KBM-7 (cell line): Measurements from ENCODE around the gene DERA.
"Not testable (repeated sequence)": the region's sequence is repeated elsewhere in the genome, so short reads cannot be mapped to it uniquely, and the experiment has no call there.

Experiments
- DNase-seq: peaks from one replicate; pipeline ENCODE4 v3.0.0-alpha.2; 2015
- in situ Hi-C: fragments of 300-500 bp; cut with MboI; formaldehyde crosslinking; loops from 2 replicates; pipeline ENCODE4 v1.14.3; 2020; ENCODE audit warnings: low sequenced_read_pairs, low pct_unique_long_range_greater_than_20kb, mixed read lengths

Gene DERA

GRCh38 chr12:15955281-15955680 lies 44.1 kb downstream of the DERA start:
- in situ Hi-C loops: no loop called here

DNA sequence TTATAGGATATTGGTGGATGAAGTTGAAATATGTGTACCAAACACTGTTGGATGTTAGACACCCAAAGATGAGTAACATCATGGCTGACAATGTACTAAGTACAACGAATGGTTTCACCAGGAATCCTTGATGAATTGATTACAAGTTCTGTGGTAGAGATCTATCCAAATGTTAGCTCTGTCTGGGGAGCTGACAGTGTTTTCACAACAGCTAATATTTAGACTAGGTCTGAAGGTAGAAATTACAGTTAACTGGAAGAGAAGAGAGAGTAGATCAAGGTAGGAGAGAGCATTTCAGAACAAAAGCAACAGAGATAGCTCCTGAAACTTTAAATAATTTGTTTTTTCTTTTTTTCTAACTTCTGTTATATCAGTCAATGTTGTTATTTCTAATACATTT lies 44.9 kb downstream of the DERA start:
- no peak for DNase-seq
- in situ Hi-C loops: no loop called here

More at GRCh38 chr12:15955281-15955680, 44.1 kb downstream of the DERA start:
- no peak for DNase-seq

DNA sequence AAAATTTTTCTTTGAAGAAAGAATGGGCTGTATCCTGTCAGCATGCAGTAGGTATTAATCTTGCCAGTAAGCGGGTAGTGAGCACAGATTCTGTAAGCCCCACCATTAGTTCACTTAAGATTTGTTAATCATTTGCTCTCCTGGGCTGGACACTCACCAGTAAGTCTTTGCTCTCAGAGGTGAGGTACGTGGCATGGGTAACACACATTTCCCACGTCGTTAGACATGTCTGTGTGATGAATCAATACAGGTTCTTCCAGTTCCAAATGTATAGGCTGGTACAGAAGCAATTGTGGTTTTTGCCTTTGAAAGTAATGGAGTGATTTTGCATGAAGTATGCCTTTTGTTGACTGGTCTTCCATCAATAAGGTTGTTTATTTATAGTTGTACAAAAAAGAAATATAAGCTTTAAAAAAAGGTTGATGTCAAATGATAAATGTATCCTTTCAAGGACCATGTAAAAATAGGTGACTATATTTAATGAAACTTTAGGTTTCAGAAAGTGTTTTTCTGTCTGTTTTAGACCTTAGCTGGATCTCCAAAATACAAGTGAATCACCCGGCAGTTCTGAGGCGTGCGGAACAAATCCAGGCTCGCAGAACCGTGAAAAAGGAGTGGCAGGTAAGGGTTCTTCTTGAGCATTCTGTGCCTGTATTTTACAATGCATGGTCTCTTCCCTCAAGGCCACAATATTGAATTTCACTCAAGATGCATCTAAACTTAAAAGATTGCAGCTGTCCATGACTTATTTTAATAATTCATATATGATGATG lies 45.5 kb downstream of the DERA start:
- in situ Hi-C loops: no loop called here
- no peak for DNase-seq

GRCh38 chr12:15962760-15963159 lies 51.6 kb downstream of the DERA start:
- in situ Hi-C loops: no loop called here
- DNase-seq: no peak

DNA sequence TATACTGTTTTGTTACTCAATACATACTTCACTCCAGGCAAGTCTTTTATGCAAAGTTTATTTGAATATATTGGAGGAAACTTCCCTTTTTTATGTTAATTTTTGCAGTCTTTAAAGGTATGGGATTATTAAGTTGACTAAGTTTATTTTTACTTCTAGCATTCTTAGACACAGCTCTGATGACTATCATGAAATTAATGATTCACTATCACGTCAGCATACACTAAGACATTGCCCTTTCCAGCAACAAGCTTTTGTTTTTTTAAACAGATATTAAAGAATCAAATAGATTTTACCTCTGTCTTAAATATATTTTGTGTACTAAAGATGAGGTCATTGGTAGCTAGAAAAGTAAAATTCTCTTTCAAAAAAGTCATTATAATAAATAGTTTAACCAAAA lies 52.1 kb downstream of the DERA start:
- in situ Hi-C loops: no loop called here
- no peak for DNase-seq

DNA sequence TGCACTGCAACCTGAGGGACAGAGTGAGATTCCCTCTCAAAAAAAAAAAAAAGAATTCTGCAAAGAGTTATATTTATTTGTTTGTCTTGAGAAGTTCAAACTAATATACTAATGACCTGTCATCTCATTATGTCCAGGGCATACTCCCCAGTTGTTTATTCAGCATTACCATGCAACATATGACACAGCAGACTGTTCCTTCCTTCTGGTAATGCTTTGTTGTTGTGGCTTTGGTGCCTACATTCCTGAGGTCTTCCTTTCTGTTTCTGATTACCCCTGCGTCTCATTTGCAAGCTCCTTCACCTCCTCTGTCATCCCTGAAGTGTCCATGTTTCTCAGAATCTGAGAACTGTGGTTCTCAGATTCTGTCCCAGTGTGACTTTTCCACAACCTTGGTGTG lies 55.3 kb downstream of the DERA start:
- DNase-seq: no peak
- in situ Hi-C loops: no loop called here

- DNase-seq, in situ Hi-C loops: not testable (repeated sequence)
Observed at GRCh38 chr12:15967053-15967452, 55.9 kb downstream of the DERA start.

- DNase-seq: no peak
- in situ Hi-C loops: no loop called here
Observed at GRCh38 chr12:15971211-15971610, 60.1 kb downstream of the DERA start.

DNA sequence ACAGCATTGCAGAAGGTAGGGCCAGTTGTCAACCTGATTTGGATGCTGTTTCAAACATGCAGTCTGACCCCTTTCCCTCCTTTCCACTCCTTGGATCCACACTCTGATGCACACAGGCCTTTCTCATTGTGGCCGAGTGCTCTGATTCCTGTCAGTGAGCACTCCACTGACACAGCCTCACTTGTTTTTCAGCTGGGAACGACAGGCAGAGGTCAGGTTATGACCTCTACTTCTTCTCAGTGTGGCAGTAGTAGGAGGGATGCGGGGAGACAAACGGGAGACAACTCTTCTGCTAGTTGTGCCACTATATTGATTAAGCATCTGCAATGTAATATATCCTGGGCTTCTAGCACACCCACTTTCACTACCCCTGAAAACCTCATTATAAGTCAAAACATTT lies 61.8 kb downstream of the DERA start:
- in situ Hi-C loops: no loop called here
- no peak for DNase-seq

DNA sequence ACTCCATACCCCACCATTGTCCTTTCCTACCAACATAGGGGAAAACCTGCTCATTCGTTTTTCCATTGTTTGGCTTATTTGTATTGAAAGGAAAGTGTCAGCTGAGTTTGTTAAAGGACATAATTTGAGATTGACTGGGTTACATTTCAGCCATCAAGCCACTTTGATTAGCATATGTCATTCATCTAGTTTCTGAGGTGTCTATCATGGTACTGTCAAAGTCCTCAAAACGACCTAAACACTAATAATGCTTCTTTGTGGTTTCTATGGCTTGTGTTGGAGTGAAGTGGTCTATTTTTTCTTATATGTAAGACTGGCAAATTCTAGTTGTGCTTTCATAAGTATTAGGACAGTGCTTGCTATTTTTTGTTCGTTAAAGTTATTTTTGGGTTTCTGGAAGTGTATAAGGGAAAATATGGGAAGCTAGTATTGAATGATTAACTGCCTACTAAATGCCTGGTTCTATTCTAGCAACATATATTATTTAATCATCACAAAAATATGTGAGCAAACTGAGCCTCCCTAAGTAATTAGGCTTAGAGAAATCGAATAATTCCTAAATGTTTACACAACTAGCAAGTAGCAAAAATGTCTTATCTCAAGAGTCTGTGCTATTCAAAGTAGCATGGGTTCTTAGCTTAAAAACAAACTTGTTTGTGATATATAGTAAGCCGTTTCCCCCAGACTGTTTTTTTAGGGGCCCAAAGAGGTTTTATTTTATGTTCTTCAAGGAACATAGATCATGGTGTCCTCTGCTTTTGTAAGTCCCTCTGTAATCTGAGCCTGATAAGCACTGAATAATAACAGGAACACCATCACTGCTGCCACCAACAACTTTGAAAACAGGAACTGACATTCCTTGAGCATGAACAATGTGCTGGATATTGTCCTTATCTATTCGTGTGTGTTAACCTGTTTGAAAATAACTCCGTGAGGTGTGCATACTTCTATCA lies 67.1 kb downstream of the DERA start:
- DNase-seq: peak; percentile 33
- in situ Hi-C loops: no loop called here

DNA sequence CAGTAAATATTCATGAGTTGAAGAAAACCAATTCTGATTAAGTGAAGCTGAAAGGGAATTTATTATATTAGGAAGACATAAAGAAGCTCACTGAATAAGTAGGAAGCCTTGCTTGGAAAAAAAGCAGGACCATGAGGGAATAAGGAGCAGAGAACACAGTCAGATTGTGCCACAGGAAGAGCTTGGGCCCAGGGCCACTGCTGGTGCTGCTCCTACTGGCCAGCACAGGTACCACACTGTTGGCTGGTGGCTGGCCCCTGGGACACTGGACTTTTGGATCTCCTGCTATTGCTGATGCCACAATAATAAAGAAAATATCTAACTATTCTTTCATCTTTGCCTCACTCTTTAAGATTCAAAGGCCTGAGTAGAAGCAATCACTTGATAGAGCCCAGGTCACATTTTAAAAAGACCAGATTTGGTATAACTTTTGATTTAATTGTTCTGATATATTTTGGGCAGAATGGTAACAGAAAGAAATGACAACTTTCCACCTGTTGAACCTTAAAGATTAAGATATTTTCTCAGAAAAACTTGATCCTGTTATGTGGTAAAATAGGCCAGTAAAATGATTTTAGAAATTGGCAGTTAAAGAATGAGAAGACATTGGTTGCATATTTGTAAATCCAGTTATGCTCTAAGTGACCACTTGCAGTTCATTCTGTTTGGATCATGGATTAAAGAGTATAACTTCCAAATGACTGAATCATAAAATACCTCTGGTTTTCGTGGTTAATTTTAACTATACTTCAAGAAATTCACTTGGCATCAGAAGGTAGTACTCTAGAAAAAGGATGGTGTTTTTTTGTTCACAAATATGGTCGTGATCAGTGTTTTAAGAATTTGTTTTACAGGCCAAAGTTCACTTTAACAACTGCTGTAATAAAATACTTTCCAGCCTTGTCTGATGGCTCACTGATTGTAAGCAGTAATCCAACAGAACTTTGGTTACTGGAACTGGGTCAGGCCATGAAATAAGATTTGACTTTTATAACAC lies 68.3 kb downstream of the DERA start:
- DNase-seq: no peak
- in situ Hi-C loops: no loop called here

GRCh38 chr12:15982071-15982470 lies 70.9 kb downstream of the DERA start:
- in situ Hi-C loops: no loop called here

DNA sequence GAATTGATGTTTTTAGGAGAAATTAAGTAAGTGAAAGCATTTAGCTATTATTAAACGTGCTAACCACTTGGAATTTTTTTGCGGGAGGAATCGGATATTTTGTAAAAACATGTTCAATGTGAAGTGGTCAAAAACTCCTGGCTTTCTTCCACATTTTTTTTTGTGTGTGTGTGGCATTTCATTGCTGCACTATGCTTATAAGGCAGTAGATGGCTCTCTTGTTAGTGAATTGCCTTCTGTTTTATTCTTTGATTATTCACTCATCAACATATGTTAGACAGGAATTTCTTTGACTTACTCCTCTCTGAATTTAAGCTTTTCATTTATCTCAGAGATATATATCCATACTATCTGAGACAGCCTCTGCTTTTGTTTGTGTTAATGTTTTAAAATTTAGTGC lies 71.3 kb downstream of the DERA start:
- no peak for DNase-seq
- in situ Hi-C loops: no loop called here

More at GRCh38 chr12:15982071-15982470, 70.9 kb downstream of the DERA start:
- DNase-seq: no peak

DNA sequence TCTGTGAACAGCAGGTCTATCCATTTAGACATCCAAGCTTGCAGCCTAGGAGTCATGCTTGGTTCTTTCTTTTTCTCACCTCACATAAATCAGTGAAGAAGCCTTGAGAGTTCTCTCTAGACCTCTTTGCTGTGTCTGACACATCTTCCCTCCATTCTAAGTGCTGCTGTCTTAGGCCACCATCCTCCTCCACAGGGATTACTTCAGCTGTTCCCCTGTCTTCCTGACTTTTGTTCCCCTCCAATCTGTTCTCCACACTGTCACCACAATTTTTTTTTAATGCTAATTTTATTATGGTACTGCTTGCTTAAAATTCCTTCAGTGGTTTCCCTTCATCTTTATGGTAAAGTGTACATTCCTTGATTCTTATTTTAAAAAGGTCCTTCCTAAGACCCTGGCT lies 71.8 kb downstream of the DERA start:
- in situ Hi-C loops: no loop called here
- no peak for DNase-seq

GRCh38 chr12:15984097-15984800 lies 73.1 kb downstream of the DERA start:
- in situ Hi-C loops: no loop called here
- DNase-seq: no peak

GRCh38 chr12:15984963-15985362 lies 73.8 kb downstream of the DERA start:
- in situ Hi-C loops: no loop called here
- DNase-seq: no peak

DNA sequence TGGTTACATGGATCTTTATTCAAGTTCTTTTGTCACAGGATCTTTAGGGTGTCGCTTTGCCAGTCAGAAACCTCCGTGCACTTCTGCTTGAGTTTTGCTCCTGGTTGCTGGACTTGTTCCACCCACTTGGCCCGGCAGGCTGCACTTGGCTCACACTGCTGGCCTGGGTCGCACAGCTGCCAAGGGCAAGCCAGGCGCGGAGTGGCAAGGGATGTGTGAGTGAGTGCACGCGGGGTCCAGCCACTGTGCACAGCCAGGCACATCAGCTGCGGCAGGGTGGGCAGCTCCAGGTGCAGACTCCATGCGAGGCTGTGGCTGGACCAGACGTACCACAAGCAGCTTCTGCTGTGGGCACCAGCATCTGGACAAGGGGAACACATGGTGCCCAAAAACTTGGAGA lies 76.6 kb downstream of the DERA start:
- in situ Hi-C loops: no loop called here
- no peak for DNase-seq

DNA sequence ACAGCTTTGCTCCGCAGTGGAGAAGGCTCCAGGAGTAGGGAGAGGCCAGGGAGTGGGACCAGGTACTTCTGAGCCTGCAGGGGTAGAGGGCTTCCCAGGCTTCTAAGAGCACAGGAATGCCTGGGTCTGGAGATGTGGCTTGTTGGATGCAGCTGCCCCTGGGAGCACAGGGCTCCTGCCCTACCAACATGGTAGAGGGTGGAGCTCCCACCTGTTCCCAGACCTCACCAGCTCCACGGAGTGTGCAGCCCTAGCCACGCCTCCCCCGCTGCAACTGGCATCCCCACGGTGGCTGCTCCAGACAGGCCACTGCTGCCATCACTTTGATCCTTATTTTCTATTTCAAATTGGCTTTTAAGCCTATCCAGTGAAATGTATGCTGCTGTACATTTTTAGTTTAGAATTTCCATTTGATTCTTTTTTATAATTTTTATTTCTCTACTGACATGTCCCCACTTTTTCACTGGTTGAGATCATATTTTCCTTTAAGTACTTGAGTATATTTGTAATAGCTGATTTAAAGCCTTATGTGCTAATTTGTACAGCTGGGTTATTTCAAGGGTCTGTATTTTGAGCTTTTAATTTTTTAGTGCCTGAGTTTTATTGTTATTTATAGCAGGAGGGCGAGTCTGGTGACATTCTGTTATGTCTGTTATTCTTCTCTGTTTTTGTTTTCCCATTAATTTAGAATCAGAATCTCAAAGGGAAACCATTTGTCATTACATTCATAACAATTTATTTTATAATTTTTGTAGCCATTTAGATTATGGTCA lies 78.0 kb downstream of the DERA start:
- in situ Hi-C loops: no loop called here
- DNase-seq: no peak
